Neuronal stem cell (in vitro differentiated cells): ENCODE measurements around the gene SYNGR2.

ENCODE experiments used
- DNase-seq: peaks from one replicate; pipeline ENCODE4 v3.0.0-alpha.2; 2013; ENCODE audit warnings: low spot score
- H2AFZ ChIP-seq: one replicate; pipeline ENCODE4 v1.6.1; 2013; ENCODE audit warnings: mild to moderate bottlenecking, low read length, inconsistent platforms
- H2AK5ac ChIP-seq: 2 replicates; pipeline ENCODE4 v1.6.1; 2013; ENCODE audit warnings: low read depth, mild to moderate bottlenecking, inconsistent platforms, low read length, moderate library complexity, mixed read lengths
- H2BK120ac ChIP-seq: 2 replicates; pipeline ENCODE4 v1.6.1; 2013; ENCODE audit warnings: low read depth, mild to moderate bottlenecking, inconsistent platforms, low read length, moderate library complexity, mixed read lengths
- H2BK12ac ChIP-seq: one replicate; pipeline ENCODE4 v1.6.1; 2013; ENCODE audit warnings: low read length, inconsistent platforms
- H2BK15ac ChIP-seq: 2 replicates; pipeline ENCODE4 v1.6.1; 2013; ENCODE audit warnings: mild to moderate bottlenecking, low read length, inconsistent platforms, mixed read lengths
- H2BK5ac ChIP-seq: one replicate; pipeline ENCODE4 v1.6.1; 2013; ENCODE audit warnings: inconsistent platforms, mild to moderate bottlenecking, low read length, moderate library complexity
- H3K14ac ChIP-seq: one replicate; pipeline ENCODE4 v1.6.1; 2013; ENCODE audit warnings: low read length, inconsistent platforms
- H3K18ac ChIP-seq: 2 replicates; pipeline ENCODE4 v1.6.1; 2013; ENCODE audit warnings: low read length, inconsistent platforms
- H3K23ac ChIP-seq: 2 replicates; pipeline ENCODE4 v1.6.1; 2013; ENCODE audit warnings: low read depth, mild to moderate bottlenecking, mixed read lengths, low read length, inconsistent platforms; ENCODE audit not compliant: poor library complexity
- H3K27ac ChIP-seq: replicated peaks from 3 replicates; pipeline ENCODE4 v1.5.1; 2013; ENCODE audit warnings: low read length, inconsistent platforms
- H3K27me3 ChIP-seq, 3 experiments: 2 replicates each; pipeline ENCODE4 v1.6.1; 2013; ENCODE audit warnings: low read length in 3 of 3, mild to moderate bottlenecking in 2 of 3, inconsistent platforms in 1 of 3, low read depth in 1 of 3, mixed read lengths in 1 of 3, moderate library complexity in 1 of 3; ENCODE audit not compliant: control insufficient read depth in 3 of 3, insufficient read depth in 3 of 3
- H3K36me3 ChIP-seq, 2 donors: replicated peaks in 1 of 2; 2 replicates each; pipeline ENCODE4 v1.6.1; 2013; ENCODE audit warnings: low read length in 2 of 2; ENCODE audit not compliant: control insufficient read depth in 2 of 2, insufficient read depth in 2 of 2
- H3K4ac ChIP-seq: 2 replicates; pipeline ENCODE4 v1.6.1; 2013; ENCODE audit warnings: inconsistent platforms, mild to moderate bottlenecking, low read length, moderate library complexity
- H3K4me1 ChIP-seq, 2 donors: 1 replicate in 1 of 2; 2 replicates in 1 of 2; pipeline ENCODE4 v1.6.1; 2013; ENCODE audit warnings: low read length in 2 of 2, low read depth in 1 of 2; ENCODE audit not compliant: control insufficient read depth in 2 of 2, insufficient read depth in 1 of 2
- H3K4me2 ChIP-seq: one replicate; pipeline ENCODE4 v1.6.1; 2013; ENCODE audit warnings: mild to moderate bottlenecking, low read length, inconsistent platforms; ENCODE audit not compliant: insufficient read depth, poor library complexity, severe bottlenecking
- H3K4me3 ChIP-seq, 2 donors: 2 replicates each; pipeline ENCODE4 v1.5.1; 2013; ENCODE audit warnings: low read length in 2 of 2, mild to moderate bottlenecking in 2 of 2, inconsistent platforms in 1 of 2, moderate library complexity in 1 of 2
- H3K79me1 ChIP-seq: one replicate; pipeline ENCODE4 v1.6.1; 2013; ENCODE audit warnings: low read depth, mild to moderate bottlenecking, inconsistent platforms, low read length, moderate library complexity
- H3K9ac ChIP-seq: one replicate; pipeline ENCODE4 v1.6.1; 2013; ENCODE audit warnings: mild to moderate bottlenecking, low read depth, low read length, inconsistent platforms; ENCODE audit not compliant: poor library complexity
- H3K9me3 ChIP-seq, 2 donors: replicated peaks in 1 of 2; 2 replicates each; pipeline versions ENCODE3 to v1.6.1; 2013; ENCODE audit warnings: low read length in 2 of 2, mild to moderate bottlenecking in 2 of 2, inconsistent platforms in 1 of 2, low read depth in 1 of 2, mixed read lengths in 1 of 2, moderate library complexity in 1 of 2; ENCODE audit not compliant: control insufficient read depth in 2 of 2, insufficient read depth in 1 of 2
- H4K8ac ChIP-seq: one replicate; pipeline ENCODE4 v1.6.1; 2013; ENCODE audit warnings: low read depth, mild to moderate bottlenecking, inconsistent platforms, low read length, moderate library complexity
- H4K91ac ChIP-seq: one replicate; pipeline ENCODE4 v1.6.1; 2013; ENCODE audit warnings: low read length, low read depth, mild to moderate bottlenecking, inconsistent platforms; ENCODE audit not compliant: poor library complexity
- WGBS, 2 donors: extraction: QIAGEN DNeasy Blood & Tissue Kit; methylation state at CpG; one replicate each; pipeline ENCODE4 v1.1.7; 2013; ENCODE audit warnings: missing lambda C conversion rate in 2 of 2, mixed read lengths in 1 of 2; ENCODE audit not compliant: insufficient read length in 2 of 2, insufficient replicate concordance in 1 of 2; ENCODE audit errors: extremely low coverage in 2 of 2; 5-methylcytosine and 5-hydroxymethylcytosine counted together

Gene SYNGR2

DNA sequence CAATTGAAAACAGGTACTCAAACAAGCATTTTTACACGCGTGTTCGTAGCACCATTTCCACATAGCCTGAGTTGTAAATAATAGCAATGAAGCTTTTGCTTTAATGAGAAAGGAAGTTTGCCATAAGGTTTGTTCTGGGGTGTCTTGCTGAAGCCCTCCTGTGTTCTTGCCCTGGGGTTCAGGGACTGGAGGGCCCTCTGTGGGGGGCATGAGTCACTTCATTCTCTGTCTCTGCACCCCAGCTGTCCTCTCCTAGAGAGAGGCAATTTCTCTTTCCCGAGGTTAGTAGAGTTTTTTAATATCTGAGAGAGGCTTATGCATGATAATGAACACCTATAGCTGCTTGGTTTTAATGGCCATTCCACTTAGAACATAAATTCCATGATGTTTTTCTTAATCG lies 28.3 kb downstream of the SYNGR2 start:
- Histone ChIP-seq H3K9me3 (no peaks in the 10 kb centered on the region), H3K4me2 (no peak overlapping the region), H4K91ac (no peak overlapping the region), H2BK120ac (no peak overlapping the region), H3K4me3 (no peak overlapping the region), H3K23ac (no peak overlapping the region), H3K79me1 (peaks cover 2% of the 10 kb centered on the region), H3K4ac (no peak overlapping the region), H2BK5ac (no peak overlapping the region), H3K4me1 (no peaks in the 10 kb centered on the region), H2AK5ac (no peak overlapping the region), H2BK15ac (no peak overlapping the region), H2BK12ac (no peak overlapping the region), H3K27ac (no peak overlapping the region), H3K9ac (no peak overlapping the region), H4K8ac (no peak overlapping the region), H3K27me3 (no peaks in the 10 kb centered on the region), H2AFZ (no peak overlapping the region), H3K14ac (no peak overlapping the region), H3K36me3 (peaks cover 6 to 72% of the 10 kb centered on the region in 2 donors), H3K18ac (no peak overlapping the region)
- no peak for DNase-seq
- no CpG with 5 or more reads among the region's 5 CpGs for WGBS, 2 donors

- H3K4me2 ChIP-seq, result no peak overlapping the region
- peaks cover 2% of the 10 kb centered on the region for H3K79me1 ChIP-seq
- H4K8ac ChIP-seq, result no peak overlapping the region
- no peak overlapping the region for H2BK12ac ChIP-seq
- no peaks in the 10 kb centered on the region for H3K9me3 ChIP-seq
- no peak overlapping the region for H3K23ac ChIP-seq
- H2BK5ac ChIP-seq, result no peak overlapping the region
- no peak overlapping the region for H3K4ac ChIP-seq
- no peak overlapping the region for H3K9ac ChIP-seq
- H4K91ac ChIP-seq, result no peak overlapping the region
- no peak overlapping the region for H3K14ac ChIP-seq
- no peak for DNase-seq
- no peaks in the 10 kb centered on the region for H3K27me3 ChIP-seq
- H3K27ac ChIP-seq, result no peak overlapping the region
- no CpG with 5 or more reads among the region's 9 CpGs for WGBS, 2 donors
- H3K18ac ChIP-seq, result no peak overlapping the region
- H3K4me3 ChIP-seq, result no peak overlapping the region
- no peak overlapping the region for H2AFZ ChIP-seq
- H2BK15ac ChIP-seq, result no peak overlapping the region
- no peak overlapping the region for H2BK120ac ChIP-seq
- no peaks in the 10 kb centered on the region for H3K4me1 ChIP-seq
- peaks cover 6 to 68% of the 10 kb centered on the region in 2 donors for H3K36me3 ChIP-seq
- H2AK5ac ChIP-seq, result no peak overlapping the region
Measured at GRCh38 chr17:78197147-78197832, 28.9 kb downstream of the SYNGR2 start.

- no peak overlapping the region for H3K4ac ChIP-seq
- H3K79me1 ChIP-seq, result peaks cover 2% of the 10 kb centered on the region
- no peak overlapping the region for H2BK12ac ChIP-seq
- no peak overlapping the region for H3K4me2 ChIP-seq
- H3K23ac ChIP-seq, result no peak overlapping the region
- no peak overlapping the region for H2AFZ ChIP-seq
- no peak overlapping the region for H4K8ac ChIP-seq
- no peak overlapping the region for H2BK120ac ChIP-seq
- H3K27ac ChIP-seq, result no peak overlapping the region
- H3K9ac ChIP-seq, result no peak overlapping the region
- H2BK5ac ChIP-seq, result no peak overlapping the region
- no peak overlapping the region for H2AK5ac ChIP-seq
- H3K36me3 ChIP-seq, result peaks cover 18 to 72% of the 10 kb centered on the region in 2 donors
- no peaks in the 10 kb centered on the region for H3K4me1 ChIP-seq
- DNase-seq, result no peak
- H3K18ac ChIP-seq, result no peak overlapping the region
- H3K4me3 ChIP-seq, result no peak overlapping the region
- no CpG with 5 or more reads among the region's 6 CpGs for WGBS, 2 donors
- no peaks in the 10 kb centered on the region for H3K9me3 ChIP-seq
- no peak overlapping the region for H4K91ac ChIP-seq
- no peaks in the 10 kb centered on the region for H3K27me3 ChIP-seq
- no peak overlapping the region for H3K14ac ChIP-seq
- H2BK15ac ChIP-seq, result no peak overlapping the region
Measured at GRCh38 chr17:78200451-78200850, 32.1 kb downstream of the SYNGR2 start.

GRCh38 chr17:78202666-78203065 lies 34.3 kb downstream of the SYNGR2 start:
- H3K36me3 ChIP-seq, result peaks cover 18 to 67% of the 10 kb centered on the region in 2 donors
- no peak overlapping the region for H3K23ac ChIP-seq
- no peak overlapping the region for H3K4me3 ChIP-seq
- no CpG with 5 or more reads among the region's 8 CpGs for WGBS, 2 donors
- H4K91ac ChIP-seq, result no peak overlapping the region
- no peak overlapping the region for H2AK5ac ChIP-seq
- no peak overlapping the region for H3K9ac ChIP-seq
- H2BK5ac ChIP-seq, result peak overlapping the region; percentile 53
- no peak overlapping the region for H2AFZ ChIP-seq
- H4K8ac ChIP-seq, result peak overlapping the region; percentile 65
- H3K18ac ChIP-seq, result no peak overlapping the region
- H3K4me2 ChIP-seq, result no peak overlapping the region
- H2BK120ac ChIP-seq, result no peak overlapping the region
- H3K79me1 ChIP-seq, result no peaks in the 10 kb centered on the region
- DNase-seq, result no peak
- H3K14ac ChIP-seq, result no peak overlapping the region
- no peak overlapping the region for H3K4ac ChIP-seq
- no peak overlapping the region for H2BK12ac ChIP-seq
- H3K27me3 ChIP-seq, result no peaks in the 10 kb centered on the region
- no peak overlapping the region for H2BK15ac ChIP-seq
- no peaks in the 10 kb centered on the region for H3K4me1 ChIP-seq
- peaks cover 0 to under 1% of the 10 kb centered on the region in 2 donors for H3K9me3 ChIP-seq
- H3K27ac ChIP-seq, result no peak overlapping the region
